ENCODE data around the gene PLD1. TPM values are rescaled to one million over a fixed set of nuclear protein-coding genes. Genes with fewer than 3 reads are reported as not detected.

PLD1 gene
- total and polyA plus RNA-seq, 11 donors, result 12.3 to 106 (median 61.0) TPM

DNA sequence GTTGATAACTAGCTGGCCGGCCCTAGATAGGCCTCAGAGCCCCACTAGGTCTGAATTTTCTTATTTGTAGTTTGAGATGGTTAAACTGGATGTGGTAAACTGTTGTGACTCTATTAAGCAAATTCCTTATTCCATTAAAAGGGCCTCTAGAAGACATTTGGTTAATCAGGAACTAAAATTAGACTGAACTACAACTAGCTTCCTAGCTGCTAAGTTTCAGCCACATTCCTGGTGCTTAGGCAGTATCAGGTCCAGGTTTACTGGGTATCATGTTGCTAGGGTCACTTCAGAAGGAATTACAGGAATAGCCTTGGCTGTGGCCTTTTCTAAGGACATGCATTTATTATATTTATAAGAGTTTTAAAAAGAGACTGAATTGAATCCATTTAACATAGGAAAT lies 136.3 kb downstream of the PLD1 start:
- WGBS, 4 donors, result 47 to 60% (median 52%) methylated on average over 1 of the region's 1 CpG
- peak overlapping the region; percentile 0 to 75 (median 60) for H3K27ac ChIP-seq
- DNase-seq (no peak), ATAC-seq (peak; percentile 67 to 77 (median 72))
- H3K36me3 ChIP-seq, result peaks cover 0 to 79% (median 44%) of the 10 kb centered on the region in 9 donors
- H3K4me3 ChIP-seq, result no peak overlapping the region
- no peak for TF ChIP-seq POLR2A (IDR thresholded peaks at IDR 0.05)
- TF ChIP-seq, protein P1, sequence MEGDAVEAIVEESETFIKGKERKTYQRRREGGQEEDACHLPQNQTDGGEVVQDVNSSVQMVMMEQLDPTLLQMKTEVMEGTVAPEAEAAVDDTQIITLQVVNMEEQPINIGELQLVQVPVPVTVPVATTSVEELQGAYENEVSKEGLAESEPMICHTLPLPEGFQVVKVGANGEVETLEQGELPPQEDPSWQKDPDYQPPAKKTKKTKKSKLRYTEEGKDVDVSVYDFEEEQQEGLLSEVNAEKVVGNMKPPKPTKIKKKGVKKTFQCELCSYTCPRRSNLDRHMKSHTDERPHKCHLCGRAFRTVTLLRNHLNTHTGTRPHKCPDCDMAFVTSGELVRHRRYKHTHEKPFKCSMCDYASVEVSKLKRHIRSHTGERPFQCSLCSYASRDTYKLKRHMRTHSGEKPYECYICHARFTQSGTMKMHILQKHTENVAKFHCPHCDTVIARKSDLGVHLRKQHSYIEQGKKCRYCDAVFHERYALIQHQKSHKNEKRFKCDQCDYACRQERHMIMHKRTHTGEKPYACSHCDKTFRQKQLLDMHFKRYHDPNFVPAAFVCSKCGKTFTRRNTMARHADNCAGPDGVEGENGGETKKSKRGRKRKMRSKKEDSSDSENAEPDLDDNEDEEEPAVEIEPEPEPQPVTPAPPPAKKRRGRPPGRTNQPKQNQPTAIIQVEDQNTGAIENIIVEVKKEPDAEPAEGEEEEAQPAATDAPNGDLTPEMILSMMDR (IDR thresholded peaks at IDR 0.05), result no peak
- no peaks in the 10 kb centered on the region for H3K9me3 ChIP-seq
- intact Hi-C loops (cut with DNase I), result no loop called here
- no peaks in the 10 kb centered on the region for H3K27me3 ChIP-seq
- peaks cover 0 to 28% (median 7%) of the 10 kb centered on the region in 12 donors for H3K4me1 ChIP-seq

DNA sequence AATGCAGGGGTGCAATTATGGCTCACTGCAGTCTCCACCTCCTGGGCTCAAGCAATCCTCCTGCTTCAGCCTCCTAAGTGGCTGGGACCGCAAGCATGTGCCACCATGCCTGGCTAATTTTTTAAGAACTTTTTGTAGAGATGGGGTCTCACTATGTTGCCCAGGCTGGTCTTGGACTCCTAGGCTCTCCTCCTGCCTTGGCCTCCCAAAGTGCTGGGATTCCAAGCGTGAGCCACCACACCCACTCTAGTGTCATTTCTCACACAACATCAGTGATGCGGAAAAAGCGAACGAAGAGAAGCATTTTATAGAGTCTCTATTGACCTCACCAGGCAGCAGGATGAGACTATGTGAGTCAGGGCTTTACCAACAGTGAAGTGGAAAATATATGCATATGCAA lies 137.7 kb downstream of the PLD1 start:
- no peak for TF ChIP-seq POLR2A (IDR thresholded peaks at IDR 0.05)
- TF ChIP-seq, protein P1 (IDR thresholded peaks at IDR 0.05), result no peak
- H3K9me3 ChIP-seq, result no peaks in the 10 kb centered on the region
- H3K27me3 ChIP-seq, result no peaks in the 10 kb centered on the region
- WGBS, 4 donors, result 95 to 98% (median 98%) methylated on average over 5 of the region's 5 CpGs
- no peak for ATAC-seq
- DNase-seq, result no peak
- intact Hi-C loops (cut with DNase I), result no loop called here
- peaks cover 0 to 33% (median 7%) of the 10 kb centered on the region in 12 donors for H3K4me1 ChIP-seq
- peaks cover 0 to 92% (median 53%) of the 10 kb centered on the region in 9 donors for H3K36me3 ChIP-seq
- no peak overlapping the region for H3K27ac ChIP-seq
- no peak overlapping the region for H3K4me3 ChIP-seq

DNA sequence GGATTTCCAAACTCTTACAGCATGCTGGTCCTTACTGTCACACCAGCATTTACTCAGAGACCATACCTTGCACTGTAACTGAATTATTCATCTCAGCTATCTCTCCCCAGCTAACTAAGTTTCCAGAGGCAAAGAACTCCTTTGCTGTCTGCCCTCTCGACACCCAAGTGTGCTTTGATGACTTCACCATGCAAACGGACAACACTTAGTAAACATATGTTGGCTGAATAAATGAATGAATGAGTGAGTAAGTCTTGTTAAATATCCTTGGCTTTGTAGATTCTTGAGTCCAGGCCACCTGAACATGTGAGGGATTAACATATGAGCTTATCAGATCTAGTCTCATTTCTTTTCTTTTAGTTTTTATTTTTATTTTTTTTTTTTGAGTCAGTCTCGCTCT lies 138.2 kb downstream of the PLD1 start:
- 53 to 74% (median 67%) methylated on average over 3 of the region's 3 CpGs for WGBS, 4 donors
- Histone ChIP-seq H3K9me3 (no peaks in the 10 kb centered on the region), H3K27ac (no peak overlapping the region), H3K4me3 (no peak overlapping the region), H3K27me3 (no peaks in the 10 kb centered on the region), H3K4me1 (peaks cover 0 to 32% (median 6%) of the 10 kb centered on the region in 12 donors), H3K36me3 (peaks cover 0 to 94% (median 57%) of the 10 kb centered on the region in 9 donors)
- ATAC-seq (no peak), DNase-seq (no peak)
- TF ChIP-seq POLR2A (IDR thresholded peaks at IDR 0.05), result no peak
- TF ChIP-seq, protein P1 (IDR thresholded peaks at IDR 0.05), result no peak
- intact Hi-C loops (cut with DNase I), result no loop called here

DNA sequence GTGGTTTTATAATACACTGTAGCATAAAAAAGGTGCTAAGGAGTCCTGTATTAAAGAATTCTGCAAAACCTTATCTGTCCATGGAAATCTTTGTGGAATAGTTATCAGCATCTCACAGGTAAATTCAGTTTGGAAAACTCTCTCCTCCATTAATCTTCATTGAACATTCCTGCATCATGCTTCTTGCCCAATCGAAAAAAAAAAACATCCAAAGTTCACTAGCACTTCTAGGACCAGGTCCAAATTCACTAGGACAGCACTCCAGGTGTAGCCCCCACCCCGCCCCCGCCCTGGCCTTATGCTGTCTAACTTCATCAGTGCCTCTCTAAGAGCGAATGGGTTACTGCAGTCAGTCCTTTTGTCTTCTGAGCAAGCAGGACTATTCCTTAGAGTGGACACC lies 138.6 kb downstream of the PLD1 start:
- no peak overlapping the region for H3K4me3 ChIP-seq
- peaks cover 0 to 94% (median 58%) of the 10 kb centered on the region in 9 donors for H3K36me3 ChIP-seq
- H3K4me1 ChIP-seq, result peaks cover 0 to 28% (median 5%) of the 10 kb centered on the region in 12 donors
- ATAC-seq (peak in 1 of 4 donors; percentile 9), DNase-seq (no peak)
- intact Hi-C loops (cut with DNase I), result no loop called here
- no peak overlapping the region for H3K27ac ChIP-seq
- WGBS, 4 donors, result 87 to 94% (median 89%) methylated on average over 4 of the region's 4 CpGs
- TF ChIP-seq, protein P1 (IDR thresholded peaks at IDR 0.05), result no peak
- TF ChIP-seq POLR2A (IDR thresholded peaks at IDR 0.05), result no peak
- H3K9me3 ChIP-seq, result no peaks in the 10 kb centered on the region
- no peaks in the 10 kb centered on the region for H3K27me3 ChIP-seq

All from heart left ventricle (tissue), 16 donors.